Uterus (tissue), 4 donors: ENCODE measurements around the gene DRD4. TPM values are rescaled to one million over a fixed set of nuclear protein-coding genes. Genes with fewer than 3 reads are reported as not detected.
A peak's percentile ranks its signal among the peaks of the same experiment; 100 is the strongest.

Experiments used
- DNase-seq, 2 donors: peaks; one replicate each; pipeline ENCODE4 v3.0.0-alpha.2; 2019 to 2020
- H3K27ac ChIP-seq, 2 donors: fragments of 200-600 bp; sonication (generic); 1 replicate in 1 of 2; 2 replicates in 1 of 2; pipeline ENCODE4 v1.5.1; 2016 to 2018
- H3K27me3 ChIP-seq, 2 donors: fragments of 200-600 bp; sonication (generic); one replicate each; pipeline ENCODE4 v1.5.1; 2018 to 2019; ENCODE audit warnings: control low read depth in 1 of 2
- H3K36me3 ChIP-seq, 2 donors: fragments of 200-600 bp; sonication (generic); one replicate each; pipeline ENCODE4 v1.5.1; 2019; ENCODE audit warnings: control low read depth in 1 of 2
- H3K4me1 ChIP-seq, 2 donors: fragments of 200-600 bp; sonication (generic); one replicate each; pipeline ENCODE4 v1.5.1; 2018 to 2019; ENCODE audit warnings: control low read depth in 1 of 2
- H3K4me3 ChIP-seq, 2 donors: fragments of 200-600 bp; sonication (generic); 1 replicate in 1 of 2; 2 replicates in 1 of 2; pipeline ENCODE4 v1.5.1; 2018 to 2019; ENCODE audit warnings: mild to moderate bottlenecking in 1 of 2
- H3K9me3 ChIP-seq, 2 donors: fragments of 200-600 bp; sonication (generic); one replicate each; pipeline ENCODE4 v1.5.1; 2019; ENCODE audit warnings: control low read depth in 1 of 2
- POLR2A ChIP-seq, 2 donors: fragments of 450-650 bp; IDR thresholded peaks; one replicate each; pipeline ENCODE4 v1.6.1; 2016; ENCODE audit warnings: antibody characterized with exemption in 2 of 2, mild to moderate bottlenecking in 1 of 2, moderate library complexity in 1 of 2
- intact Hi-C: fragments of 100-400 bp; cut with DNase I; formaldehyde crosslinking; loops from one replicate; pipeline ENCODE4 v1.15.1; 2023; ENCODE audit warnings: low total_unique reads
- total RNA-seq, 4 donors: library from RNA; depleted of rRNA in 3 of 4; stranded (reverse); fragments of >200 nt in 3 of 4; gene quantifications; one replicate each; pipeline versions ENCODE4 v1.1.0 to v1.2.4, GENCODE V29; 2014 to 2023
- TF ChIP-seq, protein P1 (sequence below), 4 experiments: fragments of 200-600 bp in 2 of 4; fragments of 450-650 bp in 2 of 4; sonication (generic) in 2 of 4; IDR thresholded peaks; one replicate each; pipeline ENCODE4 v1.5.1; 2016 to 2019; ENCODE audit warnings: antibody characterized with exemption in 4 of 4, mild to moderate bottlenecking in 2 of 4, moderate library complexity in 1 of 4
- donor health status: DM: yes; HTN: yes; CAD: no.

The DRD4 gene
- total RNA-seq, 4 donors from 2014 or later = 4.5 TPM; not detected in 3

GRCh38 chr11:614623-615503 is 22.2 kb upstream of the DRD4 start:
- peak in 1 of 2 donors; percentile 35 for DNase-seq
- TF ChIP-seq, protein P1, sequence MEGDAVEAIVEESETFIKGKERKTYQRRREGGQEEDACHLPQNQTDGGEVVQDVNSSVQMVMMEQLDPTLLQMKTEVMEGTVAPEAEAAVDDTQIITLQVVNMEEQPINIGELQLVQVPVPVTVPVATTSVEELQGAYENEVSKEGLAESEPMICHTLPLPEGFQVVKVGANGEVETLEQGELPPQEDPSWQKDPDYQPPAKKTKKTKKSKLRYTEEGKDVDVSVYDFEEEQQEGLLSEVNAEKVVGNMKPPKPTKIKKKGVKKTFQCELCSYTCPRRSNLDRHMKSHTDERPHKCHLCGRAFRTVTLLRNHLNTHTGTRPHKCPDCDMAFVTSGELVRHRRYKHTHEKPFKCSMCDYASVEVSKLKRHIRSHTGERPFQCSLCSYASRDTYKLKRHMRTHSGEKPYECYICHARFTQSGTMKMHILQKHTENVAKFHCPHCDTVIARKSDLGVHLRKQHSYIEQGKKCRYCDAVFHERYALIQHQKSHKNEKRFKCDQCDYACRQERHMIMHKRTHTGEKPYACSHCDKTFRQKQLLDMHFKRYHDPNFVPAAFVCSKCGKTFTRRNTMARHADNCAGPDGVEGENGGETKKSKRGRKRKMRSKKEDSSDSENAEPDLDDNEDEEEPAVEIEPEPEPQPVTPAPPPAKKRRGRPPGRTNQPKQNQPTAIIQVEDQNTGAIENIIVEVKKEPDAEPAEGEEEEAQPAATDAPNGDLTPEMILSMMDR (IDR thresholded peaks at IDR 0.05) = no peak
- TF ChIP-seq POLR2A (IDR thresholded peaks at IDR 0.05) = no peak
- no peaks in the 10 kb centered on the region for H3K27me3 ChIP-seq
- H3K4me1 ChIP-seq = peaks cover 0 to 7% of the 10 kb centered on the region in 2 donors
- peak overlapping the region; percentile 69 to 87 for H3K4me3 ChIP-seq
- no peaks in the 10 kb centered on the region for H3K36me3 ChIP-seq
- H3K9me3 ChIP-seq = no peaks in the 10 kb centered on the region
- intact Hi-C loops = no loop called here
- H3K27ac ChIP-seq = peak overlapping the region; percentile 88 to 91

GRCh38 chr11:615504-616319 is 21.4 kb upstream of the DRD4 start, which contains the start of gene IRF7:
Gene IRF7, minus strand, starts transcription at chr11:615950. Its CDS starts 586 bp downstream, at chr11:615364.
- intact Hi-C loops = no loop called here
- TF ChIP-seq, protein P1 (IDR thresholded peaks at IDR 0.05) = peak in 1 of 4 experiments; percentile 1
- TF ChIP-seq POLR2A (IDR thresholded peaks at IDR 0.05) = peak; percentile 66 to 68
- DNase-seq = peak; percentile 92
- H3K9me3 ChIP-seq = no peaks in the 10 kb centered on the region
- peak within 1 kb of the TSS; percentile 88 to 91 for H3K27ac ChIP-seq
- peak within 1 kb of the TSS; percentile 69 to 87 for H3K4me3 ChIP-seq
- no peaks in the 10 kb centered on the region for H3K36me3 ChIP-seq
- H3K4me1 ChIP-seq = peaks cover 0 to 7% of the 10 kb centered on the region in 2 donors
- H3K27me3 ChIP-seq = no peaks in the 10 kb centered on the region

GRCh38 chr11:616320-617198 is 20.5 kb upstream of the DRD4 start:
- peak overlapping the region; percentile 69 to 87 for H3K4me3 ChIP-seq
- peaks cover 0 to 7% of the 10 kb centered on the region in 2 donors for H3K4me1 ChIP-seq
- no peaks in the 10 kb centered on the region for H3K27me3 ChIP-seq
- H3K9me3 ChIP-seq = no peaks in the 10 kb centered on the region
- no peaks in the 10 kb centered on the region for H3K36me3 ChIP-seq
- peak in 1 of 2 donors; percentile 32 for DNase-seq
- peak overlapping the region; percentile 88 to 91 for H3K27ac ChIP-seq
- TF ChIP-seq, protein P1 (IDR thresholded peaks at IDR 0.05) = no peak
- TF ChIP-seq POLR2A (IDR thresholded peaks at IDR 0.05) = no peak
- intact Hi-C loops = no loop called here

DNA sequence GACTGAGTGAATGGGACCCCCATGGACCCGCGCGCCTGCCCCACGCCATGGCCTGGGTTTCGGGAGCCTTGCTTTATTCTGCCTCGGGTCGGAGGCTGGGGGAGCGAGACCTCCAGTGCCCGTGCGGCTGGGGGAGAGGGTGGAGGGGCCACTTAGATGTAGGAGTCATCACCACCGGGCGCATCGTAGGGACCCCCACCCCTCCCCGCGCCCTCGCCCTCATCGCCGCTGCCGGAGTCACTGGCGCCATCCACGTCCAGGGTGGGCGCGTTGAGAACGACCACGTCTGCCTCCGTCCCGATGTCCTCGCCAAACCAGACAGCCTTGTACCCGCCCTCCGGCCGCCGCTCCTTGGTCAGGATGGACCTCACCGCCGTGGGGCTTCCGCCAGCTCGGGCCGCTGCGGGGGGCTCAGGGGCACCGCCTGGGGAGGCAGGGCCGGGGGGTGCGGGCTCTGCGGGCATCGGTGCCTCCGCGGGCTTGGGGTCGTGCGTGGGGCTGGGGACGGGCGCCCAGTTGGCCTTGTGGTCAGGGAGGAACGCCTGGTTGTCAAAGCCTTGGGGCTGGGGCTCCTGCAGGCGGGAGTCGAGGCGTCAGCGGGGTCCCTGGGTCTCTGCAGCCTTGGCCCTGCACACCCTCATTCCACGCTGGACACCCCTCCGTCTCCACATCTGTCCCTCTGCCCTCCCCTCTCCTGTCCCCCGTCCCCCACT is 19.7 kb upstream of the DRD4 start:
- no peak overlapping the region for H3K27ac ChIP-seq
- no peak overlapping the region for H3K4me3 ChIP-seq
- peaks cover 0 to 7% of the 10 kb centered on the region in 2 donors for H3K4me1 ChIP-seq
- no peaks in the 10 kb centered on the region for H3K27me3 ChIP-seq
- no peak for TF ChIP-seq POLR2A (IDR thresholded peaks at IDR 0.05)
- TF ChIP-seq, protein P1 (IDR thresholded peaks at IDR 0.05) = no peak
- peak in 1 of 2 donors; percentile 21 for DNase-seq
- intact Hi-C loops = no loop called here
- no peaks in the 10 kb centered on the region for H3K9me3 ChIP-seq
- no peaks in the 10 kb centered on the region for H3K36me3 ChIP-seq
